ENCODE results near the gene POU4F2.

POU4F2 gene

GRCh38 chr4:146638786-146639505 is at the start of gene POU4F2:
TSS of gene POU4F2 (plus strand) at chr4:146638893. CDS start at chr4:146639141, 248 bp downstream.
- DNase-seq (ENCODE audit: low read depth), result no peak

GRCh38 chr4:146590801-146591200 is 47.9 kb upstream of the POU4F2 start:
- no peak for DNase-seq (ENCODE audit: low read depth)

- DNase-seq (ENCODE audit: low read depth), result no peak
These were observed 46.7 kb upstream of the POU4F2 start for GRCh38 chr4:146592019-146592418.

GRCh38 chr4:146632770-146633470 is 5.8 kb upstream of the POU4F2 start:
- DNase-seq (ENCODE audit: low read depth), result no peak

GRCh38 chr4:146633471-146633800 is 5.3 kb upstream of the POU4F2 start:
- DNase-seq (ENCODE audit: low read depth), result no peak

- DNase-seq (ENCODE audit: low read depth), result no peak
These were observed 3.9 kb upstream of the POU4F2 start for GRCh38 chr4:146634825-146635224.

- DNase-seq (ENCODE audit: low read depth), result no peak
These were observed 916 bp upstream of the POU4F2 start for GRCh38 chr4:146637621-146638332.

- DNase-seq (ENCODE audit: low read depth), result no peak
These were observed 334 bp upstream of the POU4F2 start for GRCh38 chr4:146638333-146638785.

GRCh38 chr4:146639506-146639932 is 826 bp downstream of the POU4F2 start:
- no peak for DNase-seq (ENCODE audit: low read depth)

- DNase-seq (ENCODE audit: low read depth), result no peak
These were observed 1.4 kb downstream of the POU4F2 start for GRCh38 chr4:146640021-146640464.

GRCh38 chr4:146640465-146641061 is 1.9 kb downstream of the POU4F2 start:
- no peak for DNase-seq (ENCODE audit: low read depth)

- DNase-seq (ENCODE audit: low read depth), result no peak
These were observed 3.1 kb downstream of the POU4F2 start for GRCh38 chr4:146641762-146642161.

- DNase-seq (ENCODE audit: low read depth), result no peak
These were observed 5.2 kb downstream of the POU4F2 start for GRCh38 chr4:146643812-146644401.

GRCh38 chr4:146645921-146646320 is 7.2 kb downstream of the POU4F2 start:
- DNase-seq (ENCODE audit: low read depth), result no peak

- no peak for DNase-seq (ENCODE audit: low read depth)
These were observed 8.1 kb downstream of the POU4F2 start for GRCh38 chr4:146646593-146647325.

GRCh38 chr4:146647615-146648460 is 9.1 kb downstream of the POU4F2 start:
- no peak for DNase-seq (ENCODE audit: low read depth)

- DNase-seq (ENCODE audit: low read depth), result no peak
These were observed 9.7 kb downstream of the POU4F2 start for GRCh38 chr4:146648461-146648783.

GRCh38 chr4:146649232-146649631 is 10.5 kb downstream of the POU4F2 start:
- DNase-seq (ENCODE audit: low read depth), result no peak

GRCh38 chr4:146650034-146650433 is 11.3 kb downstream of the POU4F2 start:
- no peak for DNase-seq (ENCODE audit: low read depth)

- DNase-seq (ENCODE audit: low read depth), result no peak
These were observed 16.2 kb downstream of the POU4F2 start for GRCh38 chr4:146654687-146655520.

Data from activated T-helper 1 cell treated with Interleukin-2 at 50 U/mL for 16 hours (primary cell).